ENCODE data around the gene VOPP1.
A peak's percentile ranks its signal among the peaks of the same experiment; 100 is the strongest.

VOPP1 gene

DNA sequence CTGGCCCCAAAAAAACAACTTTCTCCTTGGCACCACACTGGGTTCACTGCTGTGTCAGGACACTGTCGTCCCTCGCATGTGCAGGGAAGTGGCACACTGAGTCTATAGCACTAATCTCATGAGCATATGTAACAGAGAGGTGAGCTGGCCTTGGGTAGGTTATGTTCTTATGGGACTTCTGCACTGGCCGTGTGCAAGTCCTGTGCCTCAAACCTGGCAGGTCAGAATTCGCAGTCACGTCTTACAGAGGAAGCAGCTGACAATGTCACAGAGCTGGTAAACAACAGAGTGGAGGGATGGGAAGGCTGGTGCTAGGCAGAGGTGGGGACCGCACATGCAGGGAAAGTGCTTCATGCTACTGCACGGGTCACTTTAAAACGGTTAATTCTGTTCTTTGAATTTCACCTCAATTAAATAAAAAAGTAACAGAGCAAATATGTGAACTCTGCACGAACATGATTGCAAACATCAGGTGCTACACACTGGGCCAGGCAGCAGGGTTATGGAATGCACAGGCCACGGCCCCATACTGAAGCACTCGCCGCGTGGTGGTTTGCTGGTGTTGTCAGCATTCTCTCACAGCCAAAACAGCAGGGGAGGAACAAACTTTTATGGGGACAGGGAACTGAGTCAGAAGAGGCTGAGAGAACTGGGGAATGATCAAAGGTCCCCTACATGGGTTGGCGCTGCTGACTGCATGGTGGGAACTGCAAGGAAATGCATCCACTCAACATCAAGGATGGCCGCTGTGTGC is 54.2 kb downstream of the VOPP1 start:
- peak; percentile 92 for DNase-seq (ENCODE audit: low read depth)
- no peak overlapping the region for H3K4me3 ChIP-seq (ENCODE audit: low read depth, low read length)
- TF ChIP-seq, protein P1, sequence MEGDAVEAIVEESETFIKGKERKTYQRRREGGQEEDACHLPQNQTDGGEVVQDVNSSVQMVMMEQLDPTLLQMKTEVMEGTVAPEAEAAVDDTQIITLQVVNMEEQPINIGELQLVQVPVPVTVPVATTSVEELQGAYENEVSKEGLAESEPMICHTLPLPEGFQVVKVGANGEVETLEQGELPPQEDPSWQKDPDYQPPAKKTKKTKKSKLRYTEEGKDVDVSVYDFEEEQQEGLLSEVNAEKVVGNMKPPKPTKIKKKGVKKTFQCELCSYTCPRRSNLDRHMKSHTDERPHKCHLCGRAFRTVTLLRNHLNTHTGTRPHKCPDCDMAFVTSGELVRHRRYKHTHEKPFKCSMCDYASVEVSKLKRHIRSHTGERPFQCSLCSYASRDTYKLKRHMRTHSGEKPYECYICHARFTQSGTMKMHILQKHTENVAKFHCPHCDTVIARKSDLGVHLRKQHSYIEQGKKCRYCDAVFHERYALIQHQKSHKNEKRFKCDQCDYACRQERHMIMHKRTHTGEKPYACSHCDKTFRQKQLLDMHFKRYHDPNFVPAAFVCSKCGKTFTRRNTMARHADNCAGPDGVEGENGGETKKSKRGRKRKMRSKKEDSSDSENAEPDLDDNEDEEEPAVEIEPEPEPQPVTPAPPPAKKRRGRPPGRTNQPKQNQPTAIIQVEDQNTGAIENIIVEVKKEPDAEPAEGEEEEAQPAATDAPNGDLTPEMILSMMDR (conservative IDR thresholded peaks at IDR 0.05; ENCODE audit: low read depth, low read length): no peak

DNA sequence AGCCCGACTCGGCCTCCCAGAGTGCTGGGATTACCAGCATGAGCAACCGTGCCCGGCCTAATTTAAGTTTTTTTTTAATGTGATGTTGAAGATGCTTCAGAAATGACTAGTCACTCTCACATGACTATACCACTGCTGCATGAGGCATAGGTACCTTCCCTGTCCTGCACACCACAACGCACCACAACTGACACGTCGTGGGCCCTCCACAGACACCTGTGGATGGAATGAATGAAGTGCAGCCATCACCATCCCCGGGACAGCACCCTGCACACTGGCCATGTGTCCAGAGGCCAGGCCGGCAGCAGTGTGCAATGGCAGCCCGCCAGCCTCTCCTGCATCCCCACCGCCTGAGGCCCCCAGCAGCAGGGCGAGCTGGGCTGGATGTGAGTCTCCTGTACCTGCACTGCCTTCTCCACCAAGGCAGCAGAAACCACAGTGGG is 55.1 kb downstream of the VOPP1 start:
- DNase-seq (ENCODE audit: low read depth): no peak
- TF ChIP-seq, protein P1 (conservative IDR thresholded peaks at IDR 0.05; ENCODE audit: low read depth, low read length): no peak
- H3K4me3 ChIP-seq (ENCODE audit: low read depth, low read length): no peak overlapping the region

DNA sequence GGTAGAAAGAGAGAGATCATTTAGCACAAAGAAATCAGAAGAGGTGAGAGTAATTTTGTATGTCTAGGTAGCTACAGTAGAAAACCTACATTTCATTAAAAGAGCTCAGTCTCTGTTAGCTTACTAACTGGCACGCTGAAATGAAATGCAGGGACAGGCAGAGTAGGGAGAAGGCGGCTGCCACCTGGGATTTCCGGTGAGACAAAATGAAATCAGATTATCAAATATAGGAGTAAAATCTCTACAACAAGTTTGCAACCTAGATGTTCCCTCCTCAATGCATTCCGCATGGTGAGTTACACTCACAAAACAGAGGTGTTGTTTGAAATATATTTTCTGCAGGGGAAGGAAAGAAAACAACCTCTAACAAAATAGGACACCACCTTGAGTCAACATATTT is 55.9 kb downstream of the VOPP1 start:
- TF ChIP-seq, protein P1 (conservative IDR thresholded peaks at IDR 0.05; ENCODE audit: low read depth, low read length): no peak
- no peak for DNase-seq (ENCODE audit: low read depth)
- no peak overlapping the region for H3K4me3 ChIP-seq (ENCODE audit: low read depth, low read length)

DNA sequence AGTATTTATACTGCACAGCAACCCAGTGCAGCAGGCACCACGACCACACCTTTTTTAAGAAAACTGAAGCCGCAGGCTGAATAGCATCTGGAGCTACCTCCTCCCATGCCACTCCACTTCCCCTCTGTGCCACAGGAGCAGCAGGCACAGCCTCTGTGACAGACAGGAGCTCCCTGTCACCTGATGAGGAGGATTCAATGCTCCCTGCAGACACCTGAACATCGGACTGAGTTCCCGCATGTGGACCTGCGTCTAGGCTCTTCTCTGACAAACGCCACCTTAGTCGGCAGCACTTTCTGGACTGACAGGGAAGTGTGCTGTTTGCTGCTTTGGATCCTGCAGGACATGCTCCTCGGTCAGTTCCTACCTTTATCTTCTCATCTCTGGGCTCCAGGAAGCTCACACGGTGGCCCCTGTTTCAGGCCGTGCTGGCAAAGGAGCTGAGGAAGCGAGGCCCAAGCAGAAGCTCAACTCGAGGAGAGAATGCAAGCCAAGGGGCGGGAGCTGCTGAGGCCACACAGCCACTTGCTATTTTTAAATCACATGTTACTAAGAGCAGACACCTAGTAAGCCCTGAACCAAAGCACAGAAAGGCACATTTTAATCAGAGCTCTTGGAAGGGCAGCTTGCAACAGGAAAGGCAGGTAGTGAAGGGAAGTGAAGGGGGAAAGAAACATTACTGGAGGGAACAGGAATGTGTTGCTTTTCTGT is 56.6 kb downstream of the VOPP1 start:
- TF ChIP-seq, protein P1 (conservative IDR thresholded peaks at IDR 0.05; ENCODE audit: low read depth, low read length): no peak
- H3K4me3 ChIP-seq (ENCODE audit: low read depth, low read length): no peak overlapping the region
- DNase-seq (ENCODE audit: low read depth): peak; percentile 54

DNA sequence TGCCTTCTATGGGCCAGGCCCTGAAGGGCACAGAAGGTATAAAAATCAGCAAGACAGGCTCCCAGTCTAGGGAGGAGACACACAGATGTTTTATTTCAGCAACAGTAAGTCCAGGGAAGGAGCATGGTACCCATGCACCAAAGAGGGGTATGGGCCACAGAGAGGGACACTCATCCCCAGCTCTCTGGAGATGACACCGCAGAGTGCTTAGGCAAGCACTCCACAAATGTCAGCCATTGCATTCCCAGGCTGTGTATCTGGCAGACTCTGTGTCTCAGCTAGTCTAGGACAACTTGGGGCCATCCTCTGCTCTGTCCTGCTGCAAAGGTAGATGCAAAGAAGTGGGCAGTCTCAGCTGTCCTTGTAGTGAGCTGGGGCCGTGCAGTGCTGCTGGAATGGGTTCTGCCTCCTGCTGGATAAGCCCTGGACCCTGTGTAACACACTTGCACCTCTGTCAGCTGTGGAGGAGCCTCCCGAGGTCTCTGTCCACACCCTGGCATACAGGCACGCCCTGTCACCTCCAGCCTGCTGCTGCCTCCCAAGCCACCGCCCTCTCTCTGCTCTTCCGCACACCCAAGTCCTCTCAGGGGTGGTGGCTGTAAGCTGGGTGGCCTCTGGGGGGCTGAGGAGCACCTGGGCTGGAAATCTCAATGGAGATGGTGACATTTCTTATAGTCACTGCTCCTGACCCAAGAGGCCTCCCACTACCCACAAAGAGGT is 57.6 kb downstream of the VOPP1 start:
- TF ChIP-seq, protein P1 (conservative IDR thresholded peaks at IDR 0.05; ENCODE audit: low read depth, low read length): no peak
- H3K4me3 ChIP-seq (ENCODE audit: low read depth, low read length): no peak overlapping the region
- DNase-seq (ENCODE audit: low read depth): no peak

DNA sequence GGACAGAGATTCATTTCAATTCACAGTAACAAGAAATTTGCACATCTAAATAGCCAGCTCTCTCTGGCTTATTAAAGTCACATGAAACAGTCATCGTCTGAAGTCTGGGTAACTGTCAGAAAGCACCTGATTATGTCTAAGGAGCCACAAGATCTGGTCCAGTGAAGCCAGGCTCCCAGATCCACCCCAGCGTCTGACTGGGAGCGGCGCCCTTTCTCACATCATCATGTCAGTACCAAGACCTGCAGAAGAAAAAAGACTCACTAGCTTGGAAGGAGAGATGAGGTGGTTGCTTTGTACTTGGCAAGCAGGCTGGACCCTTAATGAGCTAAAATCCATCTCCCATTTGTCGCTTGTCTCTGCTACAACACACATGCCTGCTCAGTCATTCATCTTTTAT is 58.4 kb downstream of the VOPP1 start:
- TF ChIP-seq, protein P1 (conservative IDR thresholded peaks at IDR 0.05; ENCODE audit: low read depth, low read length): no peak
- no peak for DNase-seq (ENCODE audit: low read depth)
- H3K4me3 ChIP-seq (ENCODE audit: low read depth, low read length): no peak overlapping the region

Measured in choroid plexus epithelial cell (primary cell).